Ectodermal cell (in vitro differentiated cells): ENCODE results near the gene ANO6.

ENCODE experiments used
- H3K27ac ChIP-seq: 2 replicates; pipeline ENCODE4 v1.7.0; 2013; ENCODE audit warnings: mild to moderate bottlenecking, low read depth, low read length; ENCODE audit not compliant: insufficient read depth, poor library complexity, severe bottlenecking
- H3K27me3 ChIP-seq: 2 replicates; pipeline ENCODE4 v1.7.0; 2013; ENCODE audit warnings: mild to moderate bottlenecking, low read length; ENCODE audit not compliant: insufficient read depth, control insufficient read depth, poor library complexity, severe bottlenecking
- H3K36me3 ChIP-seq: one replicate; pipeline ENCODE4 v1.7.0; 2013; ENCODE audit warnings: low read length; ENCODE audit not compliant: control insufficient read depth, insufficient read depth
- H3K4me1 ChIP-seq: one replicate; pipeline ENCODE4 v1.7.0; 2013; ENCODE audit warnings: low read length; ENCODE audit not compliant: control insufficient read depth, insufficient read depth
- H3K4me3 ChIP-seq: 2 replicates; pipeline ENCODE4 v1.7.0; 2013; ENCODE audit warnings: low read depth, low read length, control low read depth; ENCODE audit not compliant: insufficient read depth
- H3K9me3 ChIP-seq: 2 replicates; pipeline ENCODE4 v1.7.0; 2013; ENCODE audit warnings: mild to moderate bottlenecking, low read length, moderate library complexity; ENCODE audit not compliant: control insufficient read depth
- WGBS, 2 experiments: methylation state at CpG; one replicate each; pipeline ENCODE4 v1.1.7; 2013; ENCODE audit warnings: missing lambda C conversion rate in 2 of 2; 5-methylcytosine and 5-hydroxymethylcytosine counted together

The ANO6 gene

GRCh38 chr12:45223868-45224267 lies 8.0 kb downstream of the ANO6 start:
- Histone ChIP-seq H3K27ac (no peak overlapping the region), H3K4me1 (peaks cover 6% of the 10 kb centered on the region), H3K4me3 (no peak overlapping the region), H3K27me3 (no peaks in the 10 kb centered on the region), H3K9me3 (no peaks in the 10 kb centered on the region), H3K36me3 (no peaks in the 10 kb centered on the region)
- WGBS, 2 experiments, result 93 to 96% methylated on average over 2 of the region's 2 CpGs

- Histone ChIP-seq H3K27me3 (no peaks in the 10 kb centered on the region), H3K9me3 (no peaks in the 10 kb centered on the region)
Observed at GRCh38 chr12:45224311-45224710, 8.4 kb downstream of the ANO6 start.

GRCh38 chr12:45226021-45226420 lies 10.1 kb downstream of the ANO6 start:
- no peaks in the 10 kb centered on the region for H3K36me3 ChIP-seq
- no peaks in the 10 kb centered on the region for H3K4me1 ChIP-seq
- no peak overlapping the region for H3K27ac ChIP-seq

More at GRCh38 chr12:45224311-45224710, 8.4 kb downstream of the ANO6 start:
- no CpG with 5 or more reads among the region's 1 CpG for WGBS, 2 experiments
- Histone ChIP-seq H3K36me3 (no peaks in the 10 kb centered on the region), H3K27ac (no peak overlapping the region), H3K4me1 (peaks cover 6% of the 10 kb centered on the region), H3K4me3 (no peak overlapping the region)

GRCh38 chr12:45227316-45228067 lies 11.6 kb downstream of the ANO6 start:
- H3K9me3 ChIP-seq, result no peaks in the 10 kb centered on the region
- no peaks in the 10 kb centered on the region for H3K36me3 ChIP-seq
- WGBS, 2 experiments, result 93 to 100% methylated on average over 3 of the region's 3 CpGs
- H3K4me3 ChIP-seq, result no peak overlapping the region
- no peak overlapping the region for H3K27ac ChIP-seq
- H3K27me3 ChIP-seq, result no peaks in the 10 kb centered on the region
- H3K4me1 ChIP-seq, result peaks cover 6% of the 10 kb centered on the region

More at GRCh38 chr12:45226021-45226420, 10.1 kb downstream of the ANO6 start:
- Histone ChIP-seq H3K27me3 (no peaks in the 10 kb centered on the region), H3K9me3 (no peaks in the 10 kb centered on the region), H3K4me3 (no peak overlapping the region)

- no peaks in the 10 kb centered on the region for H3K27me3 ChIP-seq
- no peak overlapping the region for H3K4me3 ChIP-seq
- WGBS, 2 experiments, result 78 to 90% methylated on average over 2 of the region's 3 CpGs
- no peaks in the 10 kb centered on the region for H3K36me3 ChIP-seq
- no peak overlapping the region for H3K27ac ChIP-seq
- H3K9me3 ChIP-seq, result no peaks in the 10 kb centered on the region
- H3K4me1 ChIP-seq, result peaks cover 30% of the 10 kb centered on the region
Observed at GRCh38 chr12:45231515-45232145, 15.7 kb downstream of the ANO6 start.

- H3K9me3 ChIP-seq, result no peaks in the 10 kb centered on the region
- peak overlapping the region; percentile 30 for H3K27ac ChIP-seq
- H3K27me3 ChIP-seq, result no peaks in the 10 kb centered on the region
- 48 to 59% methylated on average over 3 of the region's 3 CpGs for WGBS, 2 experiments
- H3K36me3 ChIP-seq, result no peaks in the 10 kb centered on the region
- H3K4me1 ChIP-seq, result peaks cover 30% of the 10 kb centered on the region
- no peak overlapping the region for H3K4me3 ChIP-seq
Observed at GRCh38 chr12:45232146-45232755, 16.4 kb downstream of the ANO6 start.

GRCh38 chr12:45232756-45233372 lies 17.0 kb downstream of the ANO6 start:
- Histone ChIP-seq H3K36me3 (no peaks in the 10 kb centered on the region), H3K4me1 (peaks cover 30% of the 10 kb centered on the region), H3K27me3 (no peaks in the 10 kb centered on the region), H3K4me3 (no peak overlapping the region), H3K27ac (peak overlapping the region; percentile 30), H3K9me3 (no peaks in the 10 kb centered on the region)
- 21 to 32% methylated on average over 6 of the region's 6 CpGs for WGBS, 2 experiments

GRCh38 chr12:45234139-45234865 lies 18.4 kb downstream of the ANO6 start:
- H3K27ac ChIP-seq, result peak overlapping the region; percentile 75
- H3K36me3 ChIP-seq, result no peaks in the 10 kb centered on the region
- H3K9me3 ChIP-seq, result no peaks in the 10 kb centered on the region
- no peaks in the 10 kb centered on the region for H3K27me3 ChIP-seq
- peaks cover 30% of the 10 kb centered on the region for H3K4me1 ChIP-seq
- 51 to 58% methylated on average over 4 of the region's 4 CpGs for WGBS, 2 experiments
- H3K4me3 ChIP-seq, result no peak overlapping the region

GRCh38 chr12:45235087-45236025 lies 19.5 kb downstream of the ANO6 start:
- Histone ChIP-seq H3K9me3 (no peaks in the 10 kb centered on the region), H3K27ac (peak overlapping the region; percentile 75), H3K4me3 (no peak overlapping the region)

More at GRCh38 chr12:45235087-45236025, 19.5 kb downstream of the ANO6 start:
- Histone ChIP-seq H3K4me1 (peaks cover 30% of the 10 kb centered on the region), H3K27me3 (no peaks in the 10 kb centered on the region), H3K36me3 (no peaks in the 10 kb centered on the region)
- WGBS, 2 experiments, result 45 to 54% methylated on average over 4 of the region's 4 CpGs
